ENCODE data around the gene RPGRIP1L.

Gene RPGRIP1L

GRCh38 chr16:53680756-53681155, 22.9 kb downstream of the RPGRIP1L start:
- no peak overlapping the region; the same call in 1 of the 2 replicates for H3K9ac ChIP-seq (ENCODE audit: low read depth, low read length)
- no peak overlapping the region for H3K27ac ChIP-seq (ENCODE audit: low read length)
- no peaks in the 10 kb centered on the region for H3K27me3 ChIP-seq (ENCODE audit: insufficient read depth, low read length)
- H3K36me3 ChIP-seq (ENCODE audit: insufficient read depth, low read depth, low read length) = peaks cover 6% of the 10 kb centered on the region
- H3K4me1 ChIP-seq (ENCODE audit: insufficient read depth, low read length) = no peaks in the 10 kb centered on the region
- H3K4me3 ChIP-seq (ENCODE audit: low read length) = no peak overlapping the region
- no peaks in the 10 kb centered on the region for H3K9me3 ChIP-seq (ENCODE audit: insufficient read depth, low read depth, low read length)

DNA sequence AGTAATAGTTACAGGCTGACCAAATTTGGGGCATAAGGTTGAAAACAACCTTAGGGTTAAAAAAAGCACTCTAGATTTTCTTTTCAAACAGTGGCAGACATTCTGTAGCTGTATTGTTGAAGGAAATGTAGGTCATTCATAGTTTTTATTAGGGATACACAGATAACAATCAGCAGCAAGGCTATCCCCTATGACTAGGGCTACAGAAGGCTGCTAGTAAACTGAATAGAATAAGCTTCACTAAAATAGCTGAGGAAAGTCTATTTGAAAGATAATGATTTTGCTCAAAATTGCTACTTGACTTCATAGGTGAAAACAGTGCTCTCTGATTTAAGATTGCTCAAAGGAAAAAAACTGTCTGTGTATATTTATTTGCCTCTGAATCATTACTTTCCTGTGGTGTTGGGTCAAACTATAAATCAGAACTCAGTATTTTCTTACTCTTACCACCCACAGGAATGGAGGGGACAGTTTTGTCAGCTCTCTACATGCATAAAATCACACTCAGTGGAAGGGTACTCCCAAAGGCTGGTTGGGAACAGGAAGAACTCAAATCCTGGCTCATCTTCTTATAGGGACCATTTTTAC, 24.8 kb downstream of the RPGRIP1L start:
- no peaks in the 10 kb centered on the region for H3K9me3 ChIP-seq (ENCODE audit: insufficient read depth, low read depth, low read length)
- H3K27me3 ChIP-seq (ENCODE audit: insufficient read depth, low read length) = no peaks in the 10 kb centered on the region
- no peak overlapping the region for H3K27ac ChIP-seq (ENCODE audit: low read length)
- H3K4me1 ChIP-seq (ENCODE audit: insufficient read depth, low read length) = no peaks in the 10 kb centered on the region
- H3K36me3 ChIP-seq (ENCODE audit: insufficient read depth, low read depth, low read length) = no peaks in the 10 kb centered on the region
- H3K4me3 ChIP-seq (ENCODE audit: low read length) = no peak overlapping the region
- H3K9ac ChIP-seq (ENCODE audit: low read depth, low read length) = no peak overlapping the region

GRCh38 chr16:53678155-53678554, 25.5 kb downstream of the RPGRIP1L start:
- Histone ChIP-seq H3K27ac (ENCODE audit: low read length) (no peak overlapping the region), H3K4me1 (ENCODE audit: insufficient read depth, low read length) (no peaks in the 10 kb centered on the region), H3K9ac (ENCODE audit: low read depth, low read length) (no peak overlapping the region), H3K9me3 (ENCODE audit: insufficient read depth, low read depth, low read length) (no peaks in the 10 kb centered on the region), H3K36me3 (ENCODE audit: insufficient read depth, low read depth, low read length) (no peaks in the 10 kb centered on the region), H3K27me3 (ENCODE audit: insufficient read depth, low read length) (no peaks in the 10 kb centered on the region), H3K4me3 (ENCODE audit: low read length) (no peak overlapping the region)

DNA sequence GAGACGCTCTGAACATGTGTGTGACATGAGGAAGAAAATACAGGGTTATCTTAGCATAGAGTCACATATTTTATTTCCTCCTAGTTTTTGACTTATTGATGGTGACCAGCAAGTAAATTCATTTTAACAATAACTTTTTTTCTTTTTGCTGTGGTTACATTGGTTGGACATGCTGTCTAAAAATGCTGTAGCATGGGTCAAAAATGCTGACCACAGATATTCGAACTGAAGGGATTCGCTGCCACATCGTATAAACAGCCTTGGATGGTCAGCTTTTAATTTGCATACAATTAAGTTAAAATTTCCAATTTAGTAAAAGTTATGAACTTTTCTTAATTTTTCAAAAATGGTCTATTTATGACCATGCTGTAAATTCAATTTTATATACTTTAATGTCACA, 30.5 kb downstream of the RPGRIP1L start:
- H3K9me3 ChIP-seq (ENCODE audit: insufficient read depth, low read depth, low read length) = no peaks in the 10 kb centered on the region
- H3K4me3 ChIP-seq (ENCODE audit: low read length) = no peak overlapping the region
- no peaks in the 10 kb centered on the region for H3K27me3 ChIP-seq (ENCODE audit: insufficient read depth, low read length)
- no peaks in the 10 kb centered on the region for H3K4me1 ChIP-seq (ENCODE audit: insufficient read depth, low read length)
- H3K36me3 ChIP-seq (ENCODE audit: insufficient read depth, low read depth, low read length) = no peaks in the 10 kb centered on the region
- no peak overlapping the region for H3K9ac ChIP-seq (ENCODE audit: low read depth, low read length)
- no peak overlapping the region for H3K27ac ChIP-seq (ENCODE audit: low read length)

GRCh38 chr16:53672461-53672860, 31.2 kb downstream of the RPGRIP1L start:
- Histone ChIP-seq H3K9me3 (ENCODE audit: insufficient read depth, low read depth, low read length) (no peaks in the 10 kb centered on the region), H3K36me3 (ENCODE audit: insufficient read depth, low read depth, low read length) (no peaks in the 10 kb centered on the region), H3K27ac (ENCODE audit: low read length) (no peak overlapping the region), H3K4me1 (ENCODE audit: insufficient read depth, low read length) (no peaks in the 10 kb centered on the region), H3K9ac (ENCODE audit: low read depth, low read length) (no peak overlapping the region), H3K4me3 (ENCODE audit: low read length) (no peak overlapping the region), H3K27me3 (ENCODE audit: insufficient read depth, low read length) (no peaks in the 10 kb centered on the region)

- no peak overlapping the region for H3K27ac ChIP-seq (ENCODE audit: low read length)
- H3K4me3 ChIP-seq (ENCODE audit: low read length) = no peak overlapping the region
- no peaks in the 10 kb centered on the region for H3K4me1 ChIP-seq (ENCODE audit: insufficient read depth, low read length)
- H3K27me3 ChIP-seq (ENCODE audit: insufficient read depth, low read length) = no peaks in the 10 kb centered on the region
- no peaks in the 10 kb centered on the region for H3K36me3 ChIP-seq (ENCODE audit: insufficient read depth, low read depth, low read length)
- no peak overlapping the region for H3K9ac ChIP-seq (ENCODE audit: low read depth, low read length)
- H3K9me3 ChIP-seq (ENCODE audit: insufficient read depth, low read depth, low read length) = no peaks in the 10 kb centered on the region
Measured at GRCh38 chr16:53668869-53669268, 34.8 kb downstream of the RPGRIP1L start.

- no peaks in the 10 kb centered on the region for H3K36me3 ChIP-seq (ENCODE audit: insufficient read depth, low read depth, low read length)
Measured at GRCh38 chr16:53666786-53667415, 36.8 kb downstream of the RPGRIP1L start.

DNA sequence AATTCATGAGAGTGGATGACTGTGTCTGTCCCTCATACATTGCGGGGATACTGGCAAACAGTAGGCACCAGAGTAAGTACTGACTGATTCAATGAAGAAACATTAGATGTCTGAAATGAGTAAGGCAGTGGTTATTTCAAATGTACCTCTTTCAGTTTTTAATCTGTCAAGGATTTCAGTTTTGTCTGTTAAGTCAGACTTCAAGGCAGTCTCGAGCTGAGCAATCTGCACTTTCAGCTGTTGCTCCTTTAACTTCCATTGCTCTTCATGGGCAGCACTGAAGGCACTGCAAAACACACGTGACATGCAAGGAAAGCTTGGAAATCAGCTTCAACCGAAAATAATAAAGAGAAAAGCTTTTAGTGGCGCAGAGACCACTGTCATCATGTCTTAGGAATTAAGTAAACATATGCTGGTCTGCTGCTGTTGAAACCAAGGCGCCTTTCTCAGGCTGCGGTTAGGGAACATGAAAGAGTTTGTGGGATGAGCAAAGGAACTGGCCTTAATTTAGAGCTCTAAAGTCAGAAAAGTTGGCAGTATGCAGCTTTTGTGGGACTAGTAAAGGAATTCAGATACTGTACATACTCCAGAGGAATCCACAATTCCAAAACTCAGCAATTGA, 38.8 kb downstream of the RPGRIP1L start:
- H3K4me1 ChIP-seq (ENCODE audit: insufficient read depth, low read length) = peaks cover 4% of the 10 kb centered on the region; the same call in 1 of the 2 replicates
- no peaks in the 10 kb centered on the region for H3K36me3 ChIP-seq (ENCODE audit: insufficient read depth, low read depth, low read length)
- H3K9me3 ChIP-seq (ENCODE audit: insufficient read depth, low read depth, low read length) = no peaks in the 10 kb centered on the region
- H3K4me3 ChIP-seq (ENCODE audit: low read length) = no peak overlapping the region
- no peak overlapping the region for H3K9ac ChIP-seq (ENCODE audit: low read depth, low read length)
- H3K27me3 ChIP-seq (ENCODE audit: insufficient read depth, low read length) = no peaks in the 10 kb centered on the region
- no peak overlapping the region for H3K27ac ChIP-seq (ENCODE audit: low read length)

More at GRCh38 chr16:53666786-53667415, 36.8 kb downstream of the RPGRIP1L start:
- peaks cover 4% of the 10 kb centered on the region; the same call in 1 of the 2 replicates for H3K4me1 ChIP-seq (ENCODE audit: insufficient read depth, low read length)
- no peak overlapping the region for H3K9ac ChIP-seq (ENCODE audit: low read depth, low read length)
- H3K27me3 ChIP-seq (ENCODE audit: insufficient read depth, low read length) = no peaks in the 10 kb centered on the region
- H3K27ac ChIP-seq (ENCODE audit: low read length) = no peak overlapping the region
- H3K4me3 ChIP-seq (ENCODE audit: low read length) = no peak overlapping the region
- H3K9me3 ChIP-seq (ENCODE audit: insufficient read depth, low read depth, low read length) = no peaks in the 10 kb centered on the region

DNA sequence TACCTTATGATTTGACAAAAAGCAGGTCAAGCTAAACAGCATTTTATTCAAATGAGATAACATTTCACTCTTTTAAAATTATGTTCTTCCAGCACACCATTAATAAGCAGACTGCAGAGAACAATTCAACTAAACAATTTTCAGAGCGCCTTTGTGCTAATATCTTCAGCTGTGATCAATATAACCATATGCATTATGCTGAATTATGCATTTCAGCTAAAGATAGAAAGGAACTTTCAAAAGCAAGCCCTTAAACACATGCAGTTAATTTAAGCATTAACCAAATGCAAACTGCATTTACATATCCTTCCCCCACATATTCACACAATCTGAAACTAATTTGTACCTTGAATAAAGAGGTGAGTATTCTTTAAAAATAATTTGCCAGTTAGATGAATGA, 41.6 kb downstream of the RPGRIP1L start:
- Histone ChIP-seq H3K27ac (ENCODE audit: low read length) (no peak overlapping the region), H3K9ac (ENCODE audit: low read depth, low read length) (no peak overlapping the region)

GRCh38 chr16:53654946-53655345, 48.7 kb downstream of the RPGRIP1L start:
- no peak overlapping the region for H3K27ac ChIP-seq (ENCODE audit: low read length)
- no peaks in the 10 kb centered on the region for H3K27me3 ChIP-seq (ENCODE audit: insufficient read depth, low read length)
- H3K9ac ChIP-seq (ENCODE audit: low read depth, low read length) = no peak overlapping the region
- no peak overlapping the region for H3K4me3 ChIP-seq (ENCODE audit: low read length)
- H3K9me3 ChIP-seq (ENCODE audit: insufficient read depth, low read depth, low read length) = no peaks in the 10 kb centered on the region
- peaks cover 19% of the 10 kb centered on the region; the same call in 1 of the 2 replicates for H3K36me3 ChIP-seq (ENCODE audit: insufficient read depth, low read depth, low read length)
- H3K4me1 ChIP-seq (ENCODE audit: insufficient read depth, low read length) = no peaks in the 10 kb centered on the region

More for the DNA sequence above, 41.6 kb downstream of the RPGRIP1L start:
- Histone ChIP-seq H3K36me3 (ENCODE audit: insufficient read depth, low read depth, low read length) (no peaks in the 10 kb centered on the region), H3K27me3 (ENCODE audit: insufficient read depth, low read length) (no peaks in the 10 kb centered on the region), H3K9me3 (ENCODE audit: insufficient read depth, low read depth, low read length) (no peaks in the 10 kb centered on the region), H3K4me3 (ENCODE audit: low read length) (no peak overlapping the region), H3K4me1 (ENCODE audit: insufficient read depth, low read length) (peaks cover 4% of the 10 kb centered on the region; the same call in 1 of the 2 replicates)

DNA sequence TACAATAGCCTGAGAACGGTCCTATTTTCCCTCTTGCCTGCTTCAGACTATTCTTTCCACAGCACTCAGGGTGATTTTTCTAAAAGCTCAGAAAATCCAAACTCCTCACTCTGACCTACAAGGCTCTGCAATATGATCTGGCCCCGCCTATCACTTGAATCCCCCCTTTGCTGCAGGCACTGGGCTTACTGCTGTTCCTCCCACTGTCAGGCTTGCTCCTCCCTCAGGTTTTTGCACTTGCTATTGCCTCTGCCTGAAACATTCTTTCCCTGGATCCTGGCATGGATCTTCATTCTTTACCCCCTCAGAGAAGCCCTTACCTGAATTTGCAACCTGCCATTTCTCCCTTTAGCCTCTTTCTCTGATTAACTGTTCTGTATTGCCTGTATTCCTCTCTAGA, 52.3 kb downstream of the RPGRIP1L start:
- no peaks in the 10 kb centered on the region for H3K9me3 ChIP-seq (ENCODE audit: insufficient read depth, low read depth, low read length)
- peaks cover 15% of the 10 kb centered on the region; the same call in 1 of the 2 replicates for H3K36me3 ChIP-seq (ENCODE audit: insufficient read depth, low read depth, low read length)
- no peak overlapping the region for H3K9ac ChIP-seq (ENCODE audit: low read depth, low read length)
- no peaks in the 10 kb centered on the region for H3K27me3 ChIP-seq (ENCODE audit: insufficient read depth, low read length)
- H3K27ac ChIP-seq (ENCODE audit: low read length) = no peak overlapping the region
- 0 out of 2 replicates have a peak, but pooled peaks cover 3% of the 10 kb centered on the region for H3K4me1 ChIP-seq (ENCODE audit: insufficient read depth, low read length)
- no peak overlapping the region for H3K4me3 ChIP-seq (ENCODE audit: low read length)

GRCh38 chr16:53646506-53646905, 57.2 kb downstream of the RPGRIP1L start:
- Histone ChIP-seq H3K27ac (ENCODE audit: low read length) (no peak overlapping the region), H3K9ac (ENCODE audit: low read depth, low read length) (no peak overlapping the region), H3K9me3 (ENCODE audit: insufficient read depth, low read depth, low read length) (no peaks in the 10 kb centered on the region), H3K4me1 (ENCODE audit: insufficient read depth, low read length) (peaks cover 6% of the 10 kb centered on the region; the same call in 1 of the 2 replicates), H3K36me3 (ENCODE audit: insufficient read depth, low read depth, low read length) (no peaks in the 10 kb centered on the region), H3K4me3 (ENCODE audit: low read length) (no peak overlapping the region), H3K27me3 (ENCODE audit: insufficient read depth, low read length) (no peaks in the 10 kb centered on the region)
